IMR-90 (cell line): ENCODE measurements around the gene MAPK1. TPM values are rescaled to one million over a fixed set of nuclear protein-coding genes. Genes with fewer than 3 reads are reported as not detected.

Experiments
- ATAC-seq: fragments of 200-7000 bp; cut with Tn5 transposase; 2 replicates; pipeline ENCODE4 v1.9.1; 2020; ENCODE audit warnings: low read depth, mild to moderate bottlenecking, moderate library complexity
- BruUV-seq: library from RNA; stranded (reverse); fragments of 400-500 nt; replicated peaks from 2 replicates; lab custom pipeline; 2021; lab: Mats Ljungman, UMichigan
- CTCF ChIA-PET: fragments of 300-600 bp; formaldehyde crosslinking; extraction: SDS; loops from one replicate; lab custom pipeline; 2021; ENCODE audit warnings: antibody characterized with exemption; lab: Yijun Ruan, JAX
- POLR2A ChIA-PET: fragments of 300-600 bp; sonication (Branson Sonifier 250); formaldehyde crosslinking; loops from one replicate; lab custom pipeline; 2022; ENCODE audit warnings: antibody characterized with exemption; ENCODE audit not compliant: unreplicated experiment; lab: Charles Lee
- DNase-seq: peaks from one replicate; pipeline ENCODE4 v3.0.0; 2013
- H2AFZ ChIP-seq: replicated peaks from 2 replicates; pipeline ENCODE3; 2013; ENCODE audit warnings: low read length, mild to moderate bottlenecking; ENCODE audit not compliant: poor library complexity
- H2AK5ac ChIP-seq: 2 replicates; pipeline ENCODE4 v1.6.1; 2013; ENCODE audit warnings: low read depth, low read length, inconsistent platforms
- H2AK9ac ChIP-seq: replicated peaks from 2 replicates; pipeline ENCODE3; 2013; ENCODE audit warnings: mild to moderate bottlenecking, low read depth, low read length, moderate library complexity; ENCODE audit not compliant: poor library complexity
- H2BK120ac ChIP-seq: 2 replicates; pipeline ENCODE4 v1.6.1; 2013; ENCODE audit warnings: low read depth, low read length, inconsistent platforms
- H2BK15ac ChIP-seq: 3 replicates; pipeline ENCODE4 v1.6.1; 2013; ENCODE audit warnings: low read depth, low read length, inconsistent platforms
- H2BK20ac ChIP-seq: 2 replicates; pipeline ENCODE4 v1.6.1; 2013; ENCODE audit warnings: low read depth, mild to moderate bottlenecking, inconsistent platforms, low read length, moderate library complexity
- H2BK5ac ChIP-seq: 2 replicates; pipeline ENCODE4 v1.6.1; 2013; ENCODE audit warnings: mild to moderate bottlenecking, low read depth, low read length, inconsistent platforms; ENCODE audit not compliant: poor library complexity, severe bottlenecking
- H3K14ac ChIP-seq: replicated peaks from 2 replicates; pipeline ENCODE4 v1.6.1; 2013; ENCODE audit warnings: low read depth, low read length, inconsistent platforms
- H3K18ac ChIP-seq: 2 replicates; pipeline ENCODE4 v1.6.1; 2013; ENCODE audit warnings: low read depth, low read length, control low read depth
- H3K23ac ChIP-seq: 2 replicates; pipeline ENCODE4 v1.6.1; 2013; ENCODE audit warnings: low read depth, low read length, inconsistent platforms
- H3K27ac ChIP-seq: 2 replicates; pipeline ENCODE4 v1.5.1; 2013; ENCODE audit warnings: mild to moderate bottlenecking, control low read depth, low read length; ENCODE audit not compliant: insufficient read depth
- H3K27me3 ChIP-seq: 2 replicates; pipeline ENCODE4 v1.6.1; 2013; ENCODE audit warnings: low read length; ENCODE audit not compliant: control insufficient read depth, insufficient read depth
- H3K36me3 ChIP-seq: 2 replicates; pipeline ENCODE4 v1.6.1; 2013; ENCODE audit warnings: low read length, mixed read lengths; ENCODE audit not compliant: control insufficient read depth, insufficient read depth
- H3K4ac ChIP-seq: 2 replicates; pipeline ENCODE4 v1.6.1; 2013; ENCODE audit warnings: low read depth, low read length, inconsistent platforms
- H3K4me1 ChIP-seq: 2 replicates; pipeline ENCODE4 v1.6.1; 2013; ENCODE audit warnings: low read length, mixed read lengths; ENCODE audit not compliant: control insufficient read depth, insufficient read depth
- H3K4me2 ChIP-seq: 2 replicates; pipeline ENCODE4 v1.6.1; 2013; ENCODE audit warnings: low read depth, mild to moderate bottlenecking, control low read depth, low read length, moderate library complexity
- H3K4me3 ChIP-seq: 2 replicates; pipeline ENCODE4 v1.5.1; 2013; ENCODE audit warnings: low read depth, mild to moderate bottlenecking, control low read depth, low read length, moderate library complexity; ENCODE audit not compliant: insufficient read depth
- H3K56ac ChIP-seq: 2 replicates; pipeline ENCODE4 v1.6.1; 2013; ENCODE audit warnings: low read length, inconsistent platforms; ENCODE audit not compliant: insufficient read depth; ENCODE audit errors: extremely low read depth
- H3K79me1 ChIP-seq, 2 experiments: 2 replicates each; pipeline ENCODE4 v1.6.1; 2013; ENCODE audit warnings: low read length in 2 of 2, inconsistent platforms in 1 of 2, low read depth in 1 of 2
- H3K9ac ChIP-seq: 2 replicates; pipeline ENCODE4 v1.6.1; 2013; ENCODE audit warnings: low read depth, low read length, control low read depth
- H3K9me1 ChIP-seq: 2 replicates; pipeline ENCODE4 v1.6.1; 2013; ENCODE audit warnings: low read length, inconsistent platforms; ENCODE audit not compliant: insufficient read depth
- H3K9me3 ChIP-seq: 2 replicates; pipeline ENCODE4 v1.6.1; 2013; ENCODE audit warnings: low read length; ENCODE audit not compliant: control insufficient read depth, insufficient read depth
- H4K20me1 ChIP-seq: 2 replicates; pipeline ENCODE4 v1.6.1; 2013; ENCODE audit warnings: low read length, inconsistent platforms; ENCODE audit not compliant: insufficient read depth
- H4K5ac ChIP-seq: 2 replicates; pipeline ENCODE4 v1.6.1; 2013; ENCODE audit warnings: mild to moderate bottlenecking, low read depth, low read length, control low read depth
- H4K8ac ChIP-seq, 2 experiments: 2 replicates each; pipeline ENCODE4 v1.6.1; 2013; ENCODE audit warnings: low read depth in 2 of 2, low read length in 2 of 2, control low read depth in 1 of 2, inconsistent platforms in 1 of 2
- H4K91ac ChIP-seq: 2 replicates; pipeline ENCODE4 v1.6.1; 2013; ENCODE audit warnings: low read depth, low read length, inconsistent platforms; ENCODE audit not compliant: insufficient read depth
- MAFK ChIP-seq: IDR thresholded peaks from 2 replicates; pipeline ENCODE4 v1.6.1; 2012; ENCODE audit warnings: low read depth, low read length, improper control_type of control experiment
- WGBS, 2 experiments: methylation state at CpG; one replicate each; pipeline versions ENCODE4 v1.1.5 to v1.1.7; 2013; ENCODE audit warnings: missing lambda C conversion rate in 2 of 2; ENCODE audit not compliant: insufficient read length in 1 of 2; ENCODE audit errors: extremely low coverage in 2 of 2; 5-methylcytosine and 5-hydroxymethylcytosine counted together
- dilution Hi-C: fragments of 300-500 bp; cut with HindIII; formaldehyde crosslinking; loops from one replicate; pipeline ENCODE4 v1.14.3; 2018; ENCODE audit warnings: low sequenced_read_pairs; ENCODE audit not compliant: unreplicated experiment
- in situ Hi-C: fragments of 300-500 bp; cut with MboI; formaldehyde crosslinking; loops from 3 replicates; pipeline ENCODE4 v1.14.3; 2019; ENCODE audit warnings: low sequenced_read_pairs, inconsistent platforms, mixed read lengths
- intact Hi-C: fragments of 100-400 bp; cut with micrococcal nuclease; formaldehyde crosslinking; loops from 2 replicates; pipeline ENCODE4 v1.10.0; 2022
- polyA plus RNA-seq, 3 experiments: library from polyadenylated mRNA; depleted of rRNA; stranded (reverse); fragments of >200 nt; gene quantifications; 2 replicates each; pipeline ENCODE4 v1.2.3, GENCODE V29; 2012; ENCODE audit warnings: low replicate concordance in 1 of 3
- total RNA-seq: library from RNA; depleted of rRNA; stranded (reverse); fragments of >200 nt; gene quantifications from 2 replicates; pipeline ENCODE4 v1.2.3, GENCODE V29; 2012
- TF ChIP-seq, protein P1 (sequence below): fragments of 150-350 bp; IDR thresholded peaks from 2 replicates; pipeline ENCODE4 v1.6.1; 2016; ENCODE audit warnings: low read depth, mild to moderate bottlenecking, low read length, moderate library complexity, borderline replicate concordance

The MAPK1 gene
- total and polyA plus RNA-seq, 2 of the 4 experiments (the other 2 are of a cell fraction), result 41.0 to 51.3 TPM

DNA sequence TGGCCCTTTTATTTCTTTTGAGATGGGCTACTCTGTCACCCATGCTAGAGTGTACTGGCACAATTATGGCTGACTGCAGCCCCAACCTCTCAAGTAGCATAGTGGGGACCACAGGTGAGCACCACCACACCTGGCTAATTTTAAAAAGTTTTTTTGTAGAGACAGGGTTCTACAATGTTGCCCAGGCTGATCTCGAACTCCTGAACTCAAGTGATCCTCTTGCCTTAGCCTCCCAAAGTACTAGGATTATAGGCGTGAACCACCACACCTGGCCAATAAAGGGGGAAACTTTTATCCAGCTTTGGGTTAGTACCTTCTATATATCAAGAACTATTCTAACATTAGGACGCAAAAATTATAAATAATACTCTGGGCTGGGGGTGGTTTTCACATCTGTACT lies 52.1 kb downstream of the MAPK1 start:
- H3K4me2 ChIP-seq, result no peak overlapping the region
- H3K36me3 ChIP-seq, result no peaks in the 10 kb centered on the region; the same call in 1 of the 2 replicates
- BruUV-seq, result no TSS peak
- H3K27ac ChIP-seq, result no peak overlapping the region
- in situ Hi-C loops, result no loop called here
- H2BK120ac ChIP-seq, result no peak overlapping the region
- ChIA-PET CTCF (no interaction called here), POLR2A (no interaction called here)
- dilution Hi-C loops, result no loop called here
- WGBS, 2 experiments, result no CpG with 5 or more reads among the region's 3 CpGs
- no peak overlapping the region for H2BK20ac ChIP-seq
- H3K56ac ChIP-seq, result no peak overlapping the region
- peaks cover 80% of the 10 kb centered on the region for H4K20me1 ChIP-seq
- H3K4me1 ChIP-seq, result peaks cover 10% of the 10 kb centered on the region
- no peak overlapping the region for H3K4me3 ChIP-seq
- H2AK9ac ChIP-seq, result no peak overlapping the region
- H3K9me1 ChIP-seq, result peaks cover 21% of the 10 kb centered on the region
- no peak overlapping the region for H2BK15ac ChIP-seq
- intact Hi-C loops, result loop anchor here (5.0 kb wide), 1 partner anchor 52 kb away; the partner anchor contains the start of gene MAPK1
- no peak overlapping the region for H3K4ac ChIP-seq
- no peak for TF ChIP-seq MAFK
- TF ChIP-seq, protein P1, sequence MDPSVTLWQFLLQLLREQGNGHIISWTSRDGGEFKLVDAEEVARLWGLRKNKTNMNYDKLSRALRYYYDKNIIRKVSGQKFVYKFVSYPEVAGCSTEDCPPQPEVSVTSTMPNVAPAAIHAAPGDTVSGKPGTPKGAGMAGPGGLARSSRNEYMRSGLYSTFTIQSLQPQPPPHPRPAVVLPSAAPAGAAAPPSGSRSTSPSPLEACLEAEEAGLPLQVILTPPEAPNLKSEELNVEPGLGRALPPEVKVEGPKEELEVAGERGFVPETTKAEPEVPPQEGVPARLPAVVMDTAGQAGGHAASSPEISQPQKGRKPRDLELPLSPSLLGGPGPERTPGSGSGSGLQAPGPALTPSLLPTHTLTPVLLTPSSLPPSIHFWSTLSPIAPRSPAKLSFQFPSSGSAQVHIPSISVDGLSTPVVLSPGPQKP, result no peak
- H3K79me1 ChIP-seq, result peaks cover 13 to 79% of the 10 kb centered on the region in 2 experiments; a peak in 3 of 4 replicates
- no peak overlapping the region for H4K91ac ChIP-seq
- no peak overlapping the region for H4K8ac ChIP-seq
- H3K9ac ChIP-seq, result no peak overlapping the region
- H2AK5ac ChIP-seq, result no peak overlapping the region
- no peak for ATAC-seq
- no peak for DNase-seq
- H2BK5ac ChIP-seq, result no peak overlapping the region
- H3K9me3 ChIP-seq, result no peaks in the 10 kb centered on the region
- no peak overlapping the region for H2AFZ ChIP-seq
- H3K27me3 ChIP-seq, result no peaks in the 10 kb centered on the region
- no peak overlapping the region for H3K14ac ChIP-seq
- H4K5ac ChIP-seq, result no peak overlapping the region
- no peak overlapping the region for H3K23ac ChIP-seq
- H3K18ac ChIP-seq, result no peak overlapping the region
